SK-N-SH treated with all-trans-retinoic acid at 6 μM for 48 hours (cell line): ENCODE measurements around the gene MYCBP2.

Experiments
- ATAC-seq: fragments of 200-7000 bp; cut with Tn5 transposase; 3 replicates; pipeline ENCODE4 v1.9.1; 2020; ENCODE audit warnings: mild to moderate bottlenecking, moderate library complexity
- ESRRG ChIP-seq: fragments of 250-450 bp; sonication (Bioruptor Pico); IDR thresholded peaks from 2 replicates; pipeline ENCODE4 v1.6.1; 2021; ENCODE audit warnings: mild to moderate bottlenecking
- GLIS3 ChIP-seq: fragments of 250-450 bp; sonication (Bioruptor Pico); IDR thresholded peaks from 2 replicates; pipeline ENCODE4 v1.5.0; 2020; ENCODE audit warnings: mild to moderate bottlenecking, moderate library complexity
- ISL1 ChIP-seq: fragments of 250-450 bp; sonication (Bioruptor Pico); IDR thresholded peaks from 2 replicates; pipeline ENCODE4 v2.1.2; 2022; ENCODE audit warnings: mild to moderate bottlenecking, moderate library complexity
- OSR1 ChIP-seq: fragments of 250-450 bp; sonication (Bioruptor Pico); IDR thresholded peaks from 2 replicates; pipeline ENCODE4 v1.8.0; 2022; ENCODE audit warnings: moderate library complexity, mild to moderate bottlenecking, inconsistent platforms
- PPARA ChIP-seq: fragments of 250-450 bp; sonication (Bioruptor Pico); IDR thresholded peaks from 2 replicates; pipeline ENCODE4 v1.5.0; 2020; ENCODE audit warnings: mild to moderate bottlenecking, borderline replicate concordance
- RARB ChIP-seq: fragments of 250-450 bp; sonication (Bioruptor Pico); IDR thresholded peaks from 2 replicates; pipeline ENCODE4 v1.8.0; 2021; ENCODE audit warnings: mild to moderate bottlenecking, moderate library complexity
- SNAI2 ChIP-seq: fragments of 250-450 bp; sonication (Bioruptor Pico); IDR thresholded peaks from 2 replicates; pipeline ENCODE4 v1.5.0; 2020; ENCODE audit warnings: mild to moderate bottlenecking, moderate library complexity
- TCF4 ChIP-seq: fragments of 250-450 bp; sonication (Bioruptor Pico); IDR thresholded peaks from 2 replicates; pipeline ENCODE4 v1.8.0; 2021; ENCODE audit warnings: mild to moderate bottlenecking, moderate library complexity, borderline replicate concordance
- TOX ChIP-seq: fragments of 250-450 bp; sonication (Bioruptor Pico); IDR thresholded peaks from 2 replicates; pipeline ENCODE4 v1.8.0; 2021; ENCODE audit warnings: mild to moderate bottlenecking, moderate library complexity, borderline replicate concordance
- ZC3H10 ChIP-seq: fragments of 250-450 bp; sonication (Bioruptor Pico); IDR thresholded peaks from 2 replicates; pipeline ENCODE4 v1.5.1; 2021; ENCODE audit warnings: mild to moderate bottlenecking, moderate library complexity
- ZFP3 ChIP-seq: fragments of 250-450 bp; sonication (Bioruptor Pico); IDR thresholded peaks from 2 replicates; pipeline ENCODE4 v1.5.0; 2020; ENCODE audit warnings: mild to moderate bottlenecking, moderate library complexity
- ZFP30 ChIP-seq: fragments of 450-650 bp; formaldehyde crosslinking; IDR thresholded peaks from 2 replicates; pipeline ENCODE4 v1.5.0; 2022; ENCODE audit warnings: mild to moderate bottlenecking, moderate library complexity
- ZNF565 ChIP-seq: fragments of 450-650 bp; formaldehyde crosslinking; conservative IDR thresholded peaks from 2 replicates; pipeline ENCODE4 v1.5.0; 2020; ENCODE audit warnings: low read depth, mild to moderate bottlenecking, moderate library complexity
- ZNF70 ChIP-seq: fragments of 450-650 bp; formaldehyde crosslinking; IDR thresholded peaks from 2 replicates; pipeline ENCODE4 v1.5.0; 2020; ENCODE audit warnings: mild to moderate bottlenecking, moderate library complexity
- ZNF8 ChIP-seq: fragments of 450-650 bp; formaldehyde crosslinking; IDR thresholded peaks from 2 replicates; pipeline ENCODE4 v1.5.0; 2020; ENCODE audit warnings: mild to moderate bottlenecking, moderate library complexity
- TF ChIP-seq, protein P1 (sequence below): fragments of 250-450 bp; sonication (Bioruptor Pico); IDR thresholded peaks from 2 replicates; pipeline ENCODE4 v1.5.1; 2020; ENCODE audit warnings: low read depth, mild to moderate bottlenecking, moderate library complexity
- TF ChIP-seq, protein P2 (sequence below): fragments of 250-450 bp; sonication (Bioruptor Pico); IDR thresholded peaks from 2 replicates; pipeline ENCODE4 v1.5.0; 2020; ENCODE audit warnings: mild to moderate bottlenecking, moderate library complexity
- TF ChIP-seq, protein P3 (sequence below): fragments of 250-450 bp; sonication (Bioruptor Pico); IDR thresholded peaks from 2 replicates; pipeline ENCODE4 v1.8.0; 2020; ENCODE audit warnings: mild to moderate bottlenecking, moderate library complexity, borderline replicate concordance
- TF ChIP-seq, protein P4 (sequence below): fragments of 250-450 bp; sonication (Bioruptor Pico); IDR thresholded peaks from 2 replicates; pipeline ENCODE4 v1.5.1; 2021; ENCODE audit warnings: mild to moderate bottlenecking, moderate library complexity
- TF ChIP-seq, protein P5 (sequence below): fragments of 250-450 bp; sonication (Bioruptor Pico); IDR thresholded peaks from 2 replicates; pipeline ENCODE4 v1.8.0; 2021; ENCODE audit warnings: low read depth, mild to moderate bottlenecking, moderate library complexity, borderline replicate concordance

Gene MYCBP2

DNA sequence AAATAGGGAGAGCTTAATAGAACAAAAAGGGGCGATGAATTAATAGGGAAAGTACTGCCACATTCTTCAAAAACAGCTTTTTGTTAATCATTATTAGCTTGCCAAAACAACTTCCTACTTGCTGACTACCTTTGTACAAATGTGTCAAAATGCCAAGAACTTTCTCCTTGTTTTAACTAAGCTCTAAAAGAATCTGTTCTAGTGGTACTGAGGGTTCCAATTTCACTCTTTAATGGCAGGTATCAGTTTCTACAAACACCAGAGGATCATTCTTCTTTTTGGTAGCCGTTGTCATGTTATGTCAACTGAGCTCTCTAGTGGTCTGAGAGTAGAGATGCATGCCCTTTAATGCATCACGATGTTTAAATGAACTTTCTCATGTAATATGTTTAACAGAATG, 270.5 kb downstream of the MYCBP2 start:
- no peak for ATAC-seq
- no peak for TF ChIP-seq SNAI2 (CRISPR knock-in tag)
- TF ChIP-seq, protein P1, sequence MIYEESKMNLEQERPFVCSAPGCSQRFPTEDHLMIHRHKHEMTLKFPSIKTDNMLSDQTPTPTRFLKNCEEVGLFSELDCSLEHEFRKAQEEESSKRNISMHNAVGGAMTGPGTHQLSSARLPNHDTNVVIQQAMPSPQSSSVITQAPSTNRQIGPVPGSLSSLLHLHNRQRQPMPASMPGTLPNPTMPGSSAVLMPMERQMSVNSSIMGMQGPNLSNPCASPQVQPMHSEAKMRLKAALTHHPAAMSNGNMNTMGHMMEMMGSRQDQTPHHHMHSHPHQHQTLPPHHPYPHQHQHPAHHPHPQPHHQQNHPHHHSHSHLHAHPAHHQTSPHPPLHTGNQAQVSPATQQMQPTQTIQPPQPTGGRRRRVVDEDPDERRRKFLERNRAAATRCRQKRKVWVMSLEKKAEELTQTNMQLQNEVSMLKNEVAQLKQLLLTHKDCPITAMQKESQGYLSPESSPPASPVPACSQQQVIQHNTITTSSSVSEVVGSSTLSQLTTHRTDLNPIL (CRISPR knock-in tag): no peak
- no peak for TF ChIP-seq ESRRG (CRISPR knock-in tag)
- no peak for TF ChIP-seq GLIS3 (CRISPR knock-in tag)
- TF ChIP-seq ZFP30 (CRISPR knock-in tag): no peak
- TF ChIP-seq ZNF70: no peak
- TF ChIP-seq, protein P2, sequence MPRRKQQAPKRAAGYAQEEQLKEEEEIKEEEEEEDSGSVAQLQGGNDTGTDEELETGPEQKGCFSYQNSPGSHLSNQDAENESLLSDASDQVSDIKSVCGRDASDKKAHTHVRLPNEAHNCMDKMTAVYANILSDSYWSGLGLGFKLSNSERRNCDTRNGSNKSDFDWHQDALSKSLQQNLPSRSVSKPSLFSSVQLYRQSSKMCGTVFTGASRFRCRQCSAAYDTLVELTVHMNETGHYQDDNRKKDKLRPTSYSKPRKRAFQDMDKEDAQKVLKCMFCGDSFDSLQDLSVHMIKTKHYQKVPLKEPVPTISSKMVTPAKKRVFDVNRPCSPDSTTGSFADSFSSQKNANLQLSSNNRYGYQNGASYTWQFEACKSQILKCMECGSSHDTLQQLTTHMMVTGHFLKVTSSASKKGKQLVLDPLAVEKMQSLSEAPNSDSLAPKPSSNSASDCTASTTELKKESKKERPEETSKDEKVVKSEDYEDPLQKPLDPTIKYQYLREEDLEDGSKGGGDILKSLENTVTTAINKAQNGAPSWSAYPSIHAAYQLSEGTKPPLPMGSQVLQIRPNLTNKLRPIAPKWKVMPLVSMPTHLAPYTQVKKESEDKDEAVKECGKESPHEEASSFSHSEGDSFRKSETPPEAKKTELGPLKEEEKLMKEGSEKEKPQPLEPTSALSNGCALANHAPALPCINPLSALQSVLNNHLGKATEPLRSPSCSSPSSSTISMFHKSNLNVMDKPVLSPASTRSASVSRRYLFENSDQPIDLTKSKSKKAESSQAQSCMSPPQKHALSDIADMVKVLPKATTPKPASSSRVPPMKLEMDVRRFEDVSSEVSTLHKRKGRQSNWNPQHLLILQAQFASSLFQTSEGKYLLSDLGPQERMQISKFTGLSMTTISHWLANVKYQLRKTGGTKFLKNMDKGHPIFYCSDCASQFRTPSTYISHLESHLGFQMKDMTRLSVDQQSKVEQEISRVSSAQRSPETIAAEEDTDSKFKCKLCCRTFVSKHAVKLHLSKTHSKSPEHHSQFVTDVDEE (CRISPR knock-in tag): no peak
- TF ChIP-seq ZNF8: no peak
- TF ChIP-seq, protein P3, sequence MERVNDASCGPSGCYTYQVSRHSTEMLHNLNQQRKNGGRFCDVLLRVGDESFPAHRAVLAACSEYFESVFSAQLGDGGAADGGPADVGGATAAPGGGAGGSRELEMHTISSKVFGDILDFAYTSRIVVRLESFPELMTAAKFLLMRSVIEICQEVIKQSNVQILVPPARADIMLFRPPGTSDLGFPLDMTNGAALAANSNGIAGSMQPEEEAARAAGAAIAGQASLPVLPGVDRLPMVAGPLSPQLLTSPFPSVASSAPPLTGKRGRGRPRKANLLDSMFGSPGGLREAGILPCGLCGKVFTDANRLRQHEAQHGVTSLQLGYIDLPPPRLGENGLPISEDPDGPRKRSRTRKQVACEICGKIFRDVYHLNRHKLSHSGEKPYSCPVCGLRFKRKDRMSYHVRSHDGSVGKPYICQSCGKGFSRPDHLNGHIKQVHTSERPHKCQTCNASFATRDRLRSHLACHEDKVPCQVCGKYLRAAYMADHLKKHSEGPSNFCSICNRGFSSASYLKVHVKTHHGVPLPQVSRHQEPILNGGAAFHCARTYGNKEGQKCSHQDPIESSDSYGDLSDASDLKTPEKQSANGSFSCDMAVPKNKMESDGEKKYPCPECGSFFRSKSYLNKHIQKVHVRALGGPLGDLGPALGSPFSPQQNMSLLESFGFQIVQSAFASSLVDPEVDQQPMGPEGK (CRISPR knock-in tag): no peak
- TF ChIP-seq OSR1: no peak
- TF ChIP-seq ISL1 (CRISPR knock-in tag): no peak

DNA sequence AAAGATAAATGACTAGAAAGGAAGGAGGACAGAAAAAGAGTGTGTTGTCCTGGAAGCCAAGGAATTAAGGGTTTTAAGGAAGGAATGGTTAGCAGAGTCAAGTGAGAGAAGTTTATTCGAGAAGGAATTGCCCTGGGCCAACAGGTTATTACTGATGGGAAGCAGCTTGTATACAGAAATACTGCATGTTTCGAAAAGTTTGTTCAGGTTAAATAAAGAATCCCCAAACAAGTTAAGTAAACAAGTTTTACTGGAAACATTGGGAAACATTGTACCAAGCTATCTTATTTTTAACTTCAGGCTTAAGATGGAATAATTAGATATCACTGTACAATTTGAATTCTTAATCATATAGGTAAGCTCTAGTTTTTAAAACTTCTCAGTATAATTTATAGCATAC, 271.7 kb downstream of the MYCBP2 start:
- ATAC-seq: no peak
- TF ChIP-seq, protein P4, sequence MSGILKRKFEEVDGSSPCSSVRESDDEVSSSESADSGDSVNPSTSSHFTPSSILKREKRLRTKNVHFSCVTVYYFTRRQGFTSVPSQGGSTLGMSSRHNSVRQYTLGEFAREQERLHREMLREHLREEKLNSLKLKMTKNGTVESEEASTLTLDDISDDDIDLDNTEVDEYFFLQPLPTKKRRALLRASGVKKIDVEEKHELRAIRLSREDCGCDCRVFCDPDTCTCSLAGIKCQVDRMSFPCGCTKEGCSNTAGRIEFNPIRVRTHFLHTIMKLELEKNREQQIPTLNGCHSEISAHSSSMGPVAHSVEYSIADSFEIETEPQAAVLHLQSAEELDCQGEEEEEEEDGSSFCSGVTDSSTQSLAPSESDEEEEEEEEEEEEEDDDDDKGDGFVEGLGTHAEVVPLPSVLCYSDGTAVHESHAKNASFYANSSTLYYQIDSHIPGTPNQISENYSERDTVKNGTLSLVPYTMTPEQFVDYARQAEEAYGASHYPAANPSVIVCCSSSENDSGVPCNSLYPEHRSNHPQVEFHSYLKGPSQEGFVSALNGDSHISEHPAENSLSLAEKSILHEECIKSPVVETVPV: no peak
- TF ChIP-seq OSR1 (no peak), TOX (CRISPR knock-in tag) (no peak), ZNF565 (CRISPR knock-in tag) (no peak), ESRRG (CRISPR knock-in tag) (no peak), GLIS3 (CRISPR knock-in tag) (no peak), ZFP30 (CRISPR knock-in tag) (no peak), TCF4 (no peak), ZNF70 (no peak), ZC3H10 (CRISPR knock-in tag) (no peak)
- TF ChIP-seq, protein P2 (CRISPR knock-in tag): no peak

DNA sequence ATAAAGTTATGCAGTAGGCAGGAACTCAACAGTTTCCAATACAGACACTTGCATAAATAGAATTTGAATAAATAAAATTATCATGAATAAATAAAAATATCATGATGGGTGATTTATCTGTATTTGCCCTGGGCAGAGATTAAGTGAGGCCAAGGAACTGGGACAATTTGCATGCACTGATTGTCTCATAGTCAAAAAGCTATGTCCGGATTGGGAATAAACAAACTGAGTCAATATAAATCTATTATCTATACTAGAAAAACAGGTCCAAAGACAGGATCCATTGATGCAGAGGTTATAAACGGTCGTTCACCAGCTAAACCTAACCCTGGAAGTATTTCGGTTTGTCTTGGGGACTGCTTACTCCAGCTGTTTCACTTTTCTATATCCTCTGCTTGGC, 273.7 kb downstream of the MYCBP2 start:
- no peak for TF ChIP-seq SNAI2 (CRISPR knock-in tag)
- no peak for ATAC-seq

DNA sequence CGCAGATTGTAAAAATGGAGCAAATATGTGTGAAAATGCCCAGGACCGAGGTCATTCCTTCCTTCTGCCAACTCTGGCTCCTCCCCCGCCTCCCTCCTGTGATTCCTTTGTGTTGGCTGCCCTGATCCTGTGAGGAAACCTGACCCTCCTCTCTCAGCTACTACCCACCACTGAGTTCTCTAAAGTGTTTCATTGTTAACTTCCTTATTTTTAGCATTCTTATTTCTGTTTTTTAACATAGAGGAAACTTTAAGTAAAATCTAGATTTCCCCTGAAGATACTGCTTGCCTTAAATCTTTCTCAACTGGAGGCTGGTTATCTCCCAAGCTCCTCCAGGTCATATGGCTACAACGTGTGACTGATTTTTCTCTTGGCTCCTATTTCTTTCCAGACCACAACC, 278.2 kb downstream of the MYCBP2 start:
- TF ChIP-seq ESRRG (CRISPR knock-in tag) (no peak), ZNF565 (CRISPR knock-in tag) (no peak), PPARA (CRISPR knock-in tag) (no peak), SNAI2 (CRISPR knock-in tag) (no peak), RARB (CRISPR knock-in tag) (no peak), TOX (CRISPR knock-in tag) (no peak), ZFP3 (CRISPR knock-in tag) (no peak), ZNF70 (no peak), ZNF8 (no peak)
- TF ChIP-seq, protein P2 (CRISPR knock-in tag): no peak
- TF ChIP-seq, protein P5, sequence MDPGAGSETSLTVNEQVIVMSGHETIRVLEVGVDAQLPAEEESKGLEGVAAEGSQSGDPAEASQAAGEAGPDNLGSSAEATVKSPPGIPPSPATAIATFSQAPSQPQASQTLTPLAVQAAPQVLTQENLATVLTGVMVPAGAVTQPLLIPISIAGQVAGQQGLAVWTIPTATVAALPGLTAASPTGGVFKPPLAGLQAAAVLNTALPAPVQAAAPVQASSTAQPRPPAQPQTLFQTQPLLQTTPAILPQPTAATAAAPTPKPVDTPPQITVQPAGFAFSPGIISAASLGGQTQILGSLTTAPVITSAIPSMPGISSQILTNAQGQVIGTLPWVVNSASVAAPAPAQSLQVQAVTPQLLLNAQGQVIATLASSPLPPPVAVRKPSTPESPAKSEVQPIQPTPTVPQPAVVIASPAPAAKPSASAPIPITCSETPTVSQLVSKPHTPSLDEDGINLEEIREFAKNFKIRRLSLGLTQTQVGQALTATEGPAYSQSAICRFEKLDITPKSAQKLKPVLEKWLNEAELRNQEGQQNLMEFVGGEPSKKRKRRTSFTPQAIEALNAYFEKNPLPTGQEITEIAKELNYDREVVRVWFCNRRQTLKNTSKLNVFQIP: no peak
- TF ChIP-seq, all 23 proteins: peak for 0
- ATAC-seq: no peak
